ENCODE data around the gene LRP1B.

- TF ChIP-seq CTCF (IDR thresholded peaks at IDR 0.05) (no peak), E2F1 (CRISPR knock-in tag; IDR thresholded peaks at IDR 0.05) (no peak), CREB1 (CRISPR knock-in tag; IDR thresholded peaks at IDR 0.05) (no peak), ESRRA (CRISPR knock-in tag; IDR thresholded peaks at IDR 0.05; ENCODE audit: borderline replicate concordance) (no peak), AR (CRISPR knock-in tag; IDR thresholded peaks at IDR 0.05) (no peak)
- TF ChIP-seq, protein P1, sequence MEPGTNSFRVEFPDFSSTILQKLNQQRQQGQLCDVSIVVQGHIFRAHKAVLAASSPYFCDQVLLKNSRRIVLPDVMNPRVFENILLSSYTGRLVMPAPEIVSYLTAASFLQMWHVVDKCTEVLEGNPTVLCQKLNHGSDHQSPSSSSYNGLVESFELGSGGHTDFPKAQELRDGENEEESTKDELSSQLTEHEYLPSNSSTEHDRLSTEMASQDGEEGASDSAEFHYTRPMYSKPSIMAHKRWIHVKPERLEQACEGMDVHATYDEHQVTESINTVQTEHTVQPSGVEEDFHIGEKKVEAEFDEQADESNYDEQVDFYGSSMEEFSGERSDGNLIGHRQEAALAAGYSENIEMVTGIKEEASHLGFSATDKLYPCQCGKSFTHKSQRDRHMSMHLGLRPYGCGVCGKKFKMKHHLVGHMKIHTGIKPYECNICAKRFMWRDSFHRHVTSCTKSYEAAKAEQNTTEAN (CRISPR knock-in tag; IDR thresholded peaks at IDR 0.05), result no peak
- TF ChIP-seq, protein P2, sequence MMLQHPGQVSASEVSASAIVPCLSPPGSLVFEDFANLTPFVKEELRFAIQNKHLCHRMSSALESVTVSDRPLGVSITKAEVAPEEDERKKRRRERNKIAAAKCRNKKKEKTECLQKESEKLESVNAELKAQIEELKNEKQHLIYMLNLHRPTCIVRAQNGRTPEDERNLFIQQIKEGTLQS (CRISPR knock-in tag; conservative IDR thresholded peaks at IDR 0.05), result no peak
- TF ChIP-seq, protein P3, sequence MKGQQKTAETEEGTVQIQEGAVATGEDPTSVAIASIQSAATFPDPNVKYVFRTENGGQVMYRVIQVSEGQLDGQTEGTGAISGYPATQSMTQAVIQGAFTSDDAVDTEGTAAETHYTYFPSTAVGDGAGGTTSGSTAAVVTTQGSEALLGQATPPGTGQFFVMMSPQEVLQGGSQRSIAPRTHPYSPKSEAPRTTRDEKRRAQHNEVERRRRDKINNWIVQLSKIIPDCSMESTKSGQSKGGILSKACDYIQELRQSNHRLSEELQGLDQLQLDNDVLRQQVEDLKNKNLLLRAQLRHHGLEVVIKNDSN (CRISPR knock-in tag; IDR thresholded peaks at IDR 0.05), result no peak
- TF ChIP-seq, protein P4, sequence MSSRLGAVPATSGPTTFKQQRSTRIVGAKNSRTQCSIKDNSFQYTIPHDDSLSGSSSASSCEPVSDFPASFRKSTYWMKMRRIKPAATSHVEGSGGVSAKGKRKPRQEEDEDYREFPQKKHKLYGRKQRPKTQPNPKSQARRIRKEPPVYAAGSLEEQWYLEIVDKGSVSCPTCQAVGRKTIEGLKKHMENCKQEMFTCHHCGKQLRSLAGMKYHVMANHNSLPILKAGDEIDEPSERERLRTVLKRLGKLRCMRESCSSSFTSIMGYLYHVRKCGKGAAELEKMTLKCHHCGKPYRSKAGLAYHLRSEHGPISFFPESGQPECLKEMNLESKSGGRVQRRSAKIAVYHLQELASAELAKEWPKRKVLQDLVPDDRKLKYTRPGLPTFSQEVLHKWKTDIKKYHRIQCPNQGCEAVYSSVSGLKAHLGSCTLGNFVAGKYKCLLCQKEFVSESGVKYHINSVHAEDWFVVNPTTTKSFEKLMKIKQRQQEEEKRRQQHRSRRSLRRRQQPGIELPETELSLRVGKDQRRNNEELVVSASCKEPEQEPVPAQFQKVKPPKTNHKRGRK (CRISPR knock-in tag; IDR thresholded peaks at IDR 0.05; ENCODE audit: borderline replicate concordance), result no peak
Measured at GRCh38 chr2:141610564-141611175, 520.1 kb downstream of the LRP1B start.

Data from WTC11 (cell line).